Chondrocyte (in vitro differentiated cells): ENCODE measurements around the gene RAB44. TPM values are rescaled to one million over a fixed set of nuclear protein-coding genes. Genes with fewer than 3 reads are reported as not detected.

Experiments used
- DNase-seq: peaks from one replicate; pipeline ENCODE4 v3.0.0; 2021; ENCODE audit warnings: mixed read lengths, low spot score
- H3K27ac Mint-ChIP-seq: one replicate; pipeline ENCODE4 v1.8.0; 2021; ENCODE audit warnings: mild to moderate bottlenecking, moderate library complexity, mixed read lengths; ENCODE audit not compliant: unreplicated experiment
- H3K27me3 Mint-ChIP-seq: 2 replicates; pipeline ENCODE4 v1.8.0; 2021; ENCODE audit warnings: low read depth, mixed read lengths
- H3K36me3 Mint-ChIP-seq: 2 replicates; pipeline ENCODE4 v1.8.0; 2021; ENCODE audit warnings: low read depth, mixed read lengths
- H3K4me1 Mint-ChIP-seq: 2 replicates; pipeline ENCODE4 v1.8.0; 2021; ENCODE audit warnings: low read depth, mild to moderate bottlenecking, mixed read lengths
- H3K4me3 Mint-ChIP-seq: one replicate; pipeline ENCODE4 v1.8.0; 2021; ENCODE audit warnings: mild to moderate bottlenecking, moderate library complexity, mixed read lengths; ENCODE audit not compliant: unreplicated experiment
- H3K9me3 Mint-ChIP-seq: 2 replicates; pipeline ENCODE4 v1.8.0; 2021; ENCODE audit warnings: low read depth, mixed read lengths
- total RNA-seq: library from RNA; stranded (reverse); gene quantifications from 3 replicates; pipeline ENCODE4 v1.2.1, GENCODE V29; 2021
- TF ChIP-seq, protein P1 (sequence below): fragments of 200-600 bp; sonication (generic); IDR thresholded peaks from 2 replicates; pipeline ENCODE4 v1.5.0; 2021; ENCODE audit warnings: antibody characterized with exemption, mild to moderate bottlenecking, moderate library complexity

The RAB44 gene
- total RNA-seq, 1 donor from 2014 or later: not detected

DNA sequence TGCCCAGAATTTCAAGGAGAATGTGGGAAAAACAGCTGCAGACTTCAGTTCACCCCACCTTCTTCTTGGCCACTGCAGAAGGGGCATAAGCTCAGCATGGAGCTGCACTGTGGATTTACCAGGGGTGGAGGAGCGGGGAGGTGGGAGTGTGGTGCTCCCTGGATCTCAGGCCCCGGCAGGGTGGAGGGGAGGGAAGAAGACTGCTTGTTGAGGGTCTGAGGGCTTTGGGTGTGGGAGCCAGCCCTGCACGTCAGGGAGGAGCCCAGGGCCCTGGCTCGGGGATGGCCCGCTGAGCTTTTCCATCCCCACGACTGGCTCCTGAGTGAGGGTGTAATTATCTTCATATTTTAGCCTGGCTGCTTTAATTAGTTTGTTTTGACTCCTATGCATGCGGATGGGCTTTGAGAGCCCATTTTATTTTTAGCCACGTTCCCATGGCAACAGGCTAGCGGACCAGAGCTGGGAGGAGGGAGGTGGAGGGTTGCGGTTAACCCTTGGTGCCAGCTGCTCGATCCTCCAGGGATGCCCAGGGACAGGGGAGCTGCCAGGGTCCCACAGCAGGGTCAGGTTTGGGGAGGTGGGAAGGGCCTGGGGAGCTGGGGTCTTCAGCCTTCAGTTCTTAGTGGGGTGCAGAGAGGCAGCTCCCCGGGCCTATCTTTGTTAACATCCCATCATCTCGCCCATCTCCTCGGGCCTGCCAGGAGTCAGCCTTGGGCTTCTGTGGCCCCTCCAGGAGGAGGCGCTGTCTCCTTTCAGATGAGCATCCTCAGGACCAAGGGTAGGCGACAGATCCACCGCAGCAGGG is 68.2 kb downstream of the RAB44 start:
- Mint-ChIP-seq H3K4me1 (peaks cover 25% of the 10 kb centered on the region), H3K36me3 (no peaks in the 10 kb centered on the region), H3K27me3 (no peaks in the 10 kb centered on the region), H3K4me3 (no peak overlapping the region), H3K9me3 (no peaks in the 10 kb centered on the region), H3K27ac (no peak overlapping the region)
- no peak for DNase-seq
- TF ChIP-seq, protein P1, sequence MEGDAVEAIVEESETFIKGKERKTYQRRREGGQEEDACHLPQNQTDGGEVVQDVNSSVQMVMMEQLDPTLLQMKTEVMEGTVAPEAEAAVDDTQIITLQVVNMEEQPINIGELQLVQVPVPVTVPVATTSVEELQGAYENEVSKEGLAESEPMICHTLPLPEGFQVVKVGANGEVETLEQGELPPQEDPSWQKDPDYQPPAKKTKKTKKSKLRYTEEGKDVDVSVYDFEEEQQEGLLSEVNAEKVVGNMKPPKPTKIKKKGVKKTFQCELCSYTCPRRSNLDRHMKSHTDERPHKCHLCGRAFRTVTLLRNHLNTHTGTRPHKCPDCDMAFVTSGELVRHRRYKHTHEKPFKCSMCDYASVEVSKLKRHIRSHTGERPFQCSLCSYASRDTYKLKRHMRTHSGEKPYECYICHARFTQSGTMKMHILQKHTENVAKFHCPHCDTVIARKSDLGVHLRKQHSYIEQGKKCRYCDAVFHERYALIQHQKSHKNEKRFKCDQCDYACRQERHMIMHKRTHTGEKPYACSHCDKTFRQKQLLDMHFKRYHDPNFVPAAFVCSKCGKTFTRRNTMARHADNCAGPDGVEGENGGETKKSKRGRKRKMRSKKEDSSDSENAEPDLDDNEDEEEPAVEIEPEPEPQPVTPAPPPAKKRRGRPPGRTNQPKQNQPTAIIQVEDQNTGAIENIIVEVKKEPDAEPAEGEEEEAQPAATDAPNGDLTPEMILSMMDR: peak; percentile 91

DNA sequence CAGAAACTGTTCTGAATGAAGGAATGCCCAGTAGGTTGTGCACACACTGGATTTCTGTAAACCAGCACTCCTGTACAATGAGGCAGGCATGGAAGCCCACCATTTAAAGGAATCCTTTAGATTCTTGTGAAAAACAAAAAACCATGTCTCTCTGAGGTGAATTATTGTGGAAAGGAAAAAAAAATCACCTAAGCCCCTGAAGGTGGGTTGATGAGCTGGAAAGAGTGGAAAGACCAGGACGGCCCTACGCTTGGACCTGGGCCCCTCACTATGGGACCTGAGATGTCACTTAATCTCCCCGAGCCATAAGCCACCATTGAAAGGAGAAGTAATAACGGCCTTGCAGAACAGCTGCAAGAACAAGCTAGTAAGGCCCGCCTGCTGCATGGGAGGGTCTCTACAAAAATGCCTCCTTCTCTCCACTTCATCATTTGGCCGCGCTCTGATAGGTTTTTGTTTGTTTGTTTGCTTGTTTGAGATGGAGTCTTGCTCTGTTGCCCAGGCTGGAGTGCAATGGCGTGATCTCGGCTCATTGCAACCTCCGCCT is 68.8 kb downstream of the RAB44 start:
- Mint-ChIP-seq H3K9me3 (no peaks in the 10 kb centered on the region), H3K27ac (no peak overlapping the region), H3K4me1 (peaks cover 25% of the 10 kb centered on the region), H3K27me3 (no peaks in the 10 kb centered on the region), H3K4me3 (no peak overlapping the region), H3K36me3 (no peaks in the 10 kb centered on the region)
- TF ChIP-seq, protein P1: peak; percentile 34
- DNase-seq: no peak

DNA sequence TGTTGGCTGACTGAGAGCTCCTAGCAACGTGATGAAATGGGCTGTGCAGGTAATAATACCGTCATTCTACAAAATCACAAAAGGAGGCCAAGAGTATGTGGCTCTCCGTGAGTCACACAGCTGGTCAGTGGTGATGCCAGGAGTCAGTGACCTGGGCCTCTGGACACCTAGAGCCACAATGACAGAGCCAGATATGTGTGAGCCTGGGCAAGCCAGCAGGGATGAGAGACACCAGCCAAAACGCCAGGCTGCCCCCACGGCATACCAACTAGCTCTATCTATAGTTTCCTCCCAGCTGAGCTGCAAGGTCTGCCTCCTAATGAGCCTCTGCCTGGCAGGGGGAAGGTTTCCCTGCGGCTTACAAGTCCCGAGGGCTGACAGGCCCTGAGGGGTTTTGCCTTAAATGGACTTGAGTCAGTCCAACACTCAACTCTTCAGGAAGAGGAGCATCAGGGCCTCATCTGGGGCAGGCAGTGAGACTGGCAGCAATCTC is 71.6 kb downstream of the RAB44 start:
- DNase-seq: no peak
- TF ChIP-seq, protein P1: no peak
- H3K27me3 Mint-ChIP-seq: no peaks in the 10 kb centered on the region
- no peaks in the 10 kb centered on the region for H3K9me3 Mint-ChIP-seq
- peaks cover 25% of the 10 kb centered on the region for H3K4me1 Mint-ChIP-seq
- no peak overlapping the region for H3K4me3 Mint-ChIP-seq
- H3K36me3 Mint-ChIP-seq: no peaks in the 10 kb centered on the region
- peak overlapping the region; percentile 63 for H3K27ac Mint-ChIP-seq

DNA sequence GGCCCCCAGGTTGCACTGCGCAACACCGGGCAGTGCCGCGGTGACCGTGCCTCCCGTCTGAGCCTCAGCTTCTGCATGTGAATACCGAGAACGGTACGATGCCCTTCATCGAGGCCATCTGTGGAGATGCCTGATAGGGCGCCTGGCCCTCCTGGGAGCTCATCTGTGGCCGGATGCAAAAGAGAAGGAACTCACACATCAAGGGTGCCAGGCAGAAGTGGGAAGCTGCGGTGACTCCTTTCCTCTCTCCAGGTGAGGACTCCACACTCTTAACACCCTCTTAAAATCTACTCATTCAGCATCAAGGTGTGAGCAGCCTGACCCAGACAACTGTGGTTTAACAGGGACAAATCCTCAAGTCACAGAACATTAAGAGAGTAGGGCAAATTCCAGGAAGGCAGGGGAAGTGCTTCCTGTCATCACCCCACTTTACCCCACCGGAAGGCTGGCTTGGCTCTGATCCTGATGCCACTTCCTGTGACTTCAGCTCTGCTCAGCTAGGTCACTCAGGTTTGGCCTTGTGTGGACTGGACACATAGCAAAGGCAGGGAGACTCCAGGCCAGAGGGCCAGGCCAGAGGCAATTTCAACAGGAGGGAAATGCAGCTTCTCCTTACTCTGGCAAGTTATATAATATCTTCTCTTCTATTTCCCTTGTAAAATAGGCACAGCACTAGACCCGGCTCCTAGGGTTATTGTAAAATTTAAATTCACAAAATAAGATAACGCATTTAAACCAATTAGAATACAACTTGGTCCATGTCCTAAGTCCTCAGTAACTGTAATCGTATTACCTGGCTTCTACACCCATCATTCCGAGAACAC is 72.3 kb downstream of the RAB44 start:
- Mint-ChIP-seq H3K27ac (no peak overlapping the region), H3K36me3 (no peaks in the 10 kb centered on the region), H3K27me3 (peaks cover 3% of the 10 kb centered on the region), H3K4me3 (no peak overlapping the region), H3K4me1 (peaks cover 25% of the 10 kb centered on the region), H3K9me3 (no peaks in the 10 kb centered on the region)
- TF ChIP-seq, protein P1: no peak
- DNase-seq: no peak

DNA sequence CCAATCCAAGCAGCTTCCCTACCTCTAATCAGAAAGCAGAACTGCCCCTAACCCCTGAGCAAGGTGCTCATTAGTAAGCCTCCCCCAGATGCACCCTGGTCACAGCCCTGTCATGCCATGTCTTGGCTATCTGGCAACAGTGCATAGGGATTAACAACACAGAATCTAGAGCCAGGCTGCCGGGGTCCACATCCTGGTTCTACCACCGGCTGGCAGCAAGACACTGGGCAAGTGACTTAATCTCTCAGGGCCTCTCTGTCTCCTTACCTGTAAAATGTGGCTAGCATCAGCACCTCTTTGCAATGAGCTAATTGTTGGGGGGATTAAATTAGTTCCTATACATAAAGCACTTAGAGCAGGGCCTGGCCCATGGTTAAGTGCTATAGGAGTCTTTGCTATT is 73.5 kb downstream of the RAB44 start:
- no peak overlapping the region for H3K27ac Mint-ChIP-seq
- H3K4me3 Mint-ChIP-seq: no peak overlapping the region
- H3K9me3 Mint-ChIP-seq: no peaks in the 10 kb centered on the region
- TF ChIP-seq, protein P1: no peak
- peaks cover 20% of the 10 kb centered on the region for H3K4me1 Mint-ChIP-seq
- peaks cover 2% of the 10 kb centered on the region for H3K36me3 Mint-ChIP-seq
- peaks cover 8% of the 10 kb centered on the region for H3K27me3 Mint-ChIP-seq
- no peak for DNase-seq
